GM13976 (cell line): Measurements from ENCODE around the gene NCAN.

ENCODE experiments used
- DNase-seq: peaks from one replicate; pipeline ENCODE4 v3.0.0; 2012; ENCODE audit warnings: low spot score
- in situ Hi-C: fragments of 300-500 bp; cut with MboI; formaldehyde crosslinking; loops from one replicate; pipeline ENCODE4 v1.12.0; 2022; ENCODE audit warnings: low sequenced_read_pairs, mixed read lengths, inconsistent platforms; ENCODE audit not compliant: unreplicated experiment
- TF ChIP-seq, protein P1 (sequence below): IDR thresholded peaks from 2 replicates; pipeline ENCODE4 v1.5.1; 2012; ENCODE audit warnings: borderline replicate concordance, mild to moderate bottlenecking; ENCODE audit not compliant: insufficient read depth; ENCODE audit errors: extremely low read depth, missing control alignments, control extremely low read depth

The NCAN gene

DNA sequence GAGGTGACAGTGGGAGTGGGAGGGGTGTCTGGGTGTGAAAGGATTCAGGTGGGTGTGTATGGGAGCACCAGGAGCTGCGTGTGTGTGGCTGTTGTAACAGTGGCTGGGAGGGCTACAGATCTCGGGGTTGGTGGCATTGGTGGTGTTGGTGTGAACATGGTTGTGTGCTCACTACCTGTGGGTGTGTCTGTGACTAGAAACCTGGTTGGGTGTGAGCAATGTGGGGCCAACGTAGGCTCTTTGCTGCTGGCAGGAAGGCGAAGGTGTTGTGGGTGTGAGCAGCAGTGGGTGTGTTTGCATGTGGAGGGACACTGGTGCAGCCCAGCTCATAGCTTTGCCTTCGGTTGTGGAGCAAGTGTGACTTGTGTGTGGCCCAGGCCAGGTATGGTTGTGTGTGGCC lies 4.8 kb upstream of the NCAN start:
- TF ChIP-seq, protein P1, sequence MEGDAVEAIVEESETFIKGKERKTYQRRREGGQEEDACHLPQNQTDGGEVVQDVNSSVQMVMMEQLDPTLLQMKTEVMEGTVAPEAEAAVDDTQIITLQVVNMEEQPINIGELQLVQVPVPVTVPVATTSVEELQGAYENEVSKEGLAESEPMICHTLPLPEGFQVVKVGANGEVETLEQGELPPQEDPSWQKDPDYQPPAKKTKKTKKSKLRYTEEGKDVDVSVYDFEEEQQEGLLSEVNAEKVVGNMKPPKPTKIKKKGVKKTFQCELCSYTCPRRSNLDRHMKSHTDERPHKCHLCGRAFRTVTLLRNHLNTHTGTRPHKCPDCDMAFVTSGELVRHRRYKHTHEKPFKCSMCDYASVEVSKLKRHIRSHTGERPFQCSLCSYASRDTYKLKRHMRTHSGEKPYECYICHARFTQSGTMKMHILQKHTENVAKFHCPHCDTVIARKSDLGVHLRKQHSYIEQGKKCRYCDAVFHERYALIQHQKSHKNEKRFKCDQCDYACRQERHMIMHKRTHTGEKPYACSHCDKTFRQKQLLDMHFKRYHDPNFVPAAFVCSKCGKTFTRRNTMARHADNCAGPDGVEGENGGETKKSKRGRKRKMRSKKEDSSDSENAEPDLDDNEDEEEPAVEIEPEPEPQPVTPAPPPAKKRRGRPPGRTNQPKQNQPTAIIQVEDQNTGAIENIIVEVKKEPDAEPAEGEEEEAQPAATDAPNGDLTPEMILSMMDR = no peak
- in situ Hi-C loops = no loop called here
- no peak for DNase-seq

DNA sequence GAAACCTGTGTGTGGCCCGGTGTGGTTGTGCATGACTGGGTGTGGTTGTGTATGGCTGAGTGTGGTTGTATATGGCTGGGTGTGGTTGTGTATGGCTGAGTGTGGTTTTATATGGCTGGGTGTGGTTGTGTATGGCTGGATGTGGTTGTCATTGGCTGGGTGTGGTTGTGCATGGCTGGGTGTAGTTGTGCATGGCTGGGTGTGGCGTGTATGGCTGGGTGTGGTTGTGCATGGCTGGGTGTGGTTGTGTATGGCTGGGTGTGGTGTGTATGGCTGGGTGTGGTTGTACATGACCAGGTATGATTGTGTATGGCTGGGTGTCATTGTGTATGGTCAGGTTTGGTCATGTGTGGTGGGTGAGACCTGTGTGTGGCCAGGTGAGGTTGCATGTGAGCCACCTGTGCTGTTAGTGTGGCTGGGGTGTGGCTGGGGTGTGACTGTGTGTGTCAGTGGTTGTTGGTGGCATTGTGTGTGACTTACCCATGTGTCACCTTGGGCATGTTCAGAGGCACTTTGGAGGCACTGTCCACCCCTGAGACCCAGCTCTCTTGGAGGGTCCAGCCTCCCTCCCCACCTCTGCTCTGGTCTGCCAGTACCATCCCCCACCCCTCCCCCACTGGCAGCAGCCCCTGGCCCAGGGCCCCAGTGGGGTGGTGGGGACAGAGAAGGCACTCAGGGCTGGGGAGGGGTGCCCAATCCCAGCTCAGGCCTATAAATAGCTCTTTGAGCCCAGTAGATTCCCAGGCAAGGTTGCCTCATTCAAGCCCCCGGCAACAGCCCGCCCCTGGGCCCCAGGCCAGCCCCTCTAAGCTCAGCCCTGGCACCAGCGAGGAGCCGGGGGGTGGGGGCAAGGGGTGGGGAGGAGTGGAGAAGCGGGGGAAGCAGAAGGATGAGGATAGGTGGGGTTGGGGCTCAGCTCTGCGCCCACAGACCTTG lies 3.9 kb upstream of the NCAN start:
- DNase-seq = no peak
- in situ Hi-C loops = no loop called here
- TF ChIP-seq, protein P1 = no peak

DNA sequence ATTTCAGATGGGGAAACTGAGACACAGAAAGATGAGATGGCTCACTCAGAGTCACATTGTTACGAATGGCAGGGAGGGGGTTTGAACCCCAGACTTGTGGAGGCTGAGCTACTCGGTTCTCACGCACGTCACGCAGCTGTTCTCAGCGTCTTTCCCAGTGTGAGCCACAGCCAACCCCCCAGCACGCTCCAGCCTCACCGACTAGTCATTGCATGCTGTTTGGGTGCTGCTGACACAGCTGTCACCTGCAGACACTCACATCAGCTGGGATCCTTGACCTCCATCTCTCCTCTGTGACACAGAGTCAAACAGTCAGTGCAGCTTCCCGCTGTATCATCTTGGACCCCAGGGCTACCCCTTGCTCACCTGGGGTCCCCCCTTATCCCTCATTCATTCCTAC lies 2.4 kb upstream of the NCAN start:
- DNase-seq = no peak
- TF ChIP-seq, protein P1 = no peak
- in situ Hi-C loops = no loop called here

DNA sequence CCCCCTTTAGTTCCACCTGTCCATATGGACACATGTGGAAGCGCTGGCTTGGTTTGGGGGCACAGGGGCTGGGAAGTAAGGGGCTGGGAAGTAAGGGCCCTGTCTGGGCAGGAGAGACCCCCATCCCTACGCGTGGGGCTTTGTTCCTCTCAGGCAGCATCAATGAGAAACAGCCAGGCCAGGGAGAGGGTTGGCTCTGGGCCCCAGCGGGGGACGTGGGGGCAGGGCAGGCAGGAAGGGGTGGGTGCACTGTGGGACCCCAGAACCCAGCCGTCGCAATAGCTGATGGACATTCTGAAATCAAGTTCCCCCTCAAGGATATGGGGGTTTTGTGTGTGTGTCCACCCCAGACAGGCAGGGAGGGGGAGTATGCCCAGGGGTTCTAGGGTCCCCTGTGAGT lies 1.2 kb downstream of the NCAN start:
- TF ChIP-seq, protein P1 = no peak
- in situ Hi-C loops = no loop called here
- no peak for DNase-seq

DNA sequence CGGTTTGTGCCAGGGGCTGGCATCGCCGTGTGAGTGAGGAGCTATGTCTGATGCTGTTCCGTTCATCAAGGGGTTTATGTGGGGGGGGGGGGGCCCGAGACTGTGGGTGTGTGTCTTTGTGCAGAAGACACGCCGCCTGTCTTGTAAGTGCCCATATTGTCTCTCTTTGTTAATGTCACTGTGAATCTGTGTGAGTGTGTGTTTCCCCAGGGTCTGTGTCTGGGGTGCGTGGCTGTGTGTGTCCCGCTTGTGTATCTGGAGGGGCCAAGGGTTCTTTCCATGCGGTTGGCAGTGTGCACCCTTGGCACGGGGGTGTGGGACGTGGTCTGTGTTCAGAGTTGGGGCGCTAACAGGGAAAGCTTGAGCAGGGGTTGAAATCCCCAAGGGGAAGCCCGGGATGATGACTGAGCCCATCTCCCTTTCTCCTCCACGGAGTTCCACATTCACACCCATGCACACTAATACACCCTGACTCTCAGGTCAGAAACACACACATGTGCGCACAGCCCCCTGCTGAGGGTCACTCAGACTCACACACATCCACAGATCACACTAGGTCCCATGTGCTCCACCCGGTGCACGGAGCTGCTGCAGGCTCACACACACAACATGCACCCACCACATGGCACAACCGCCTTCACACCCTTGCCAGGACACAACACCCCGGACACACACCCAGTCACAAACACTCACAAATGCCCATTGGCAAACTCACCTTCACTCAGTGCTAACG lies 1.8 kb downstream of the NCAN start:
- TF ChIP-seq, protein P1 = no peak
- in situ Hi-C loops = no loop called here
- no peak for DNase-seq

DNA sequence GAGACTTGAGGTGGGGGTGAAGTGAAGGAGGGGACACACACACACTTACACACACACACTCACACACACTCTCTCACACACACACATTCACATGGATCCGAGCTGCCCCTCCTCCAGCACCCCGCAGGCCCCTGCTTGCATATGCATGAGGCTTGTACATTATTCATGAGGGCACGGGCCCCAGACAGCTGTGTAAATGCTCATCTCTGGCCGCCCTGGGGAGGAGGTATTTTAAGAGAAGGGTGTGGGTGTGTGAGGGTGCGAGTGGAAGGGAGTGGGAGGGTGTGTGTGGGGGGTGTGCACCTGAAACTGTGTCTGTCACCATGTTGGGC lies 2.4 kb downstream of the NCAN start:
- TF ChIP-seq, protein P1 = no peak
- in situ Hi-C loops = no loop called here
- DNase-seq = no peak
